ENCODE data around the gene TMPRSS3. TPM values are rescaled to one million over a fixed set of nuclear protein-coding genes. Genes with fewer than 3 reads are reported as not detected.

Gene TMPRSS3
- total RNA-seq, 1 experiment from 2014 or later: not detected

DNA sequence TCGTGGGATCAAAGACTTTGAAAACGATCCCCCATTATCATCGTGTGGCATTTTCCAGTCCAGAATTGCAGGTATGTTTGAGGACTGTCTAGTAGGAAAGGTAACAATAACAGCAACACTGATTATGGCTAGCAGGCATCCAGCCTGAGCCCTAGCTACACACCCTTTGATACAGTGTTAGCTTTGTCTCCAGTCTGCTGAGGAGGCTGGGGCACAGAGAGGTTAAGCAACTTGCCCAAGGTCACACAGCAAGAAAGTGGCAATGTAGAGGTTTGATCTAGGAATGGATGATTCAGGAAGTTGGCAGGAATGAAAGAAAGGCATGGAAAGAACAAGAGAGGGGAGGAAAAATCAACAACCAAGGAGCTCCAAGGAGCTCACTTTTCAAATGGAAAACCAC is 39.0 kb upstream of the TMPRSS3 start:
- Histone ChIP-seq H3K4me1 (ENCODE audit: insufficient read depth, low read length, poor library complexity, severe bottlenecking) (no peaks in the 10 kb centered on the region), H3K9me3 (ENCODE audit: low read depth, low read length, poor library complexity, severe bottlenecking) (peaks cover 12% of the 10 kb centered on the region), H3K36me3 (ENCODE audit: insufficient read depth, low read length, poor library complexity, severe bottlenecking) (no peaks in the 10 kb centered on the region), H3K27ac (ENCODE audit: low read depth, low read length, poor library complexity, severe bottlenecking) (no peak overlapping the region), H3K27me3 (replicated peaks; ENCODE audit: insufficient read depth, low read depth, low read length, poor library complexity) (peaks cover 43% of the 10 kb centered on the region), H3K4me3 (ENCODE audit: low read depth, low read length, poor library complexity, severe bottlenecking) (no peak overlapping the region)
- intact Hi-C loops (cut with micrococcal nuclease; ENCODE audit: unreplicated experiment): no loop called here
- POLR2A ChIA-PET (ENCODE audit: low non-redundant PET): no interaction called here
- no peak for DNase-seq (ENCODE audit: low spot score)
- BruUV-seq (replicated peaks): no TSS peak
- CTCF ChIA-PET: no interaction called here
- TF ChIP-seq, protein P1, sequence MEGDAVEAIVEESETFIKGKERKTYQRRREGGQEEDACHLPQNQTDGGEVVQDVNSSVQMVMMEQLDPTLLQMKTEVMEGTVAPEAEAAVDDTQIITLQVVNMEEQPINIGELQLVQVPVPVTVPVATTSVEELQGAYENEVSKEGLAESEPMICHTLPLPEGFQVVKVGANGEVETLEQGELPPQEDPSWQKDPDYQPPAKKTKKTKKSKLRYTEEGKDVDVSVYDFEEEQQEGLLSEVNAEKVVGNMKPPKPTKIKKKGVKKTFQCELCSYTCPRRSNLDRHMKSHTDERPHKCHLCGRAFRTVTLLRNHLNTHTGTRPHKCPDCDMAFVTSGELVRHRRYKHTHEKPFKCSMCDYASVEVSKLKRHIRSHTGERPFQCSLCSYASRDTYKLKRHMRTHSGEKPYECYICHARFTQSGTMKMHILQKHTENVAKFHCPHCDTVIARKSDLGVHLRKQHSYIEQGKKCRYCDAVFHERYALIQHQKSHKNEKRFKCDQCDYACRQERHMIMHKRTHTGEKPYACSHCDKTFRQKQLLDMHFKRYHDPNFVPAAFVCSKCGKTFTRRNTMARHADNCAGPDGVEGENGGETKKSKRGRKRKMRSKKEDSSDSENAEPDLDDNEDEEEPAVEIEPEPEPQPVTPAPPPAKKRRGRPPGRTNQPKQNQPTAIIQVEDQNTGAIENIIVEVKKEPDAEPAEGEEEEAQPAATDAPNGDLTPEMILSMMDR (conservative IDR thresholded peaks at IDR 0.05; ENCODE audit: low read depth, low read length): no peak
- no peak for TF ChIP-seq EZH2 (IDR thresholded peaks at IDR 0.05; ENCODE audit: borderline replicate concordance, low read depth, low read length, poor library complexity, severe bottlenecking)

DNA sequence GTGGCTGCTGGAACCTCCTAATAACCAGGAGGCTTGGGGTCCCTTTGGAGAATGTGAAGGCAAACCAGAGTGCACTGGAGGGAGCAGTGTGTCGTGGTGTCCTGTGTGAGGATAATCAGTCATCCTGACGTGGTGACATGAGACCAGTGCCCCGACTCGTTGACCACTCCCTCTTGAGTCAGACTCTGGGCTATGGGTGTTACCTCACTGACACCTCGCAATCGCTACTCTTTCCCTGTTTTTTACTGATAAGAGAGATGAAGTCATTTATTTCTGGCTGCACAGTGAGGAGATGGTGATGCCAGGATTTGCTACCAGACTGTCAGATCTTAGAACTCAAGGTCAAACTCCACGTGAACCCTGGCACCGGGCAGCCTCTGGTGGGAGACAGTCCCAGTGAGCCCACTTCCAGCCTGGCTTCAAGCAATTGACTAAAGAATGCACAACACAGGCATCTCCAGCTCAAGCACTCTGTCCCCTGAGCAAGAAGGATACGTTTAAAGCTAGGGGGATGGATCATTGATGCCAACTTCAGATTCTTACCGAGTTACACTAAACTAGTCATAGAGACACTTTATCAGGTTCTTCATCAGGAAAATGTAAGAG is 38.2 kb upstream of the TMPRSS3 start:
- no peak for DNase-seq (ENCODE audit: low spot score)
- Histone ChIP-seq H3K4me1 (ENCODE audit: insufficient read depth, low read length, poor library complexity, severe bottlenecking) (no peaks in the 10 kb centered on the region), H3K36me3 (ENCODE audit: insufficient read depth, low read length, poor library complexity, severe bottlenecking) (no peaks in the 10 kb centered on the region), H3K27ac (ENCODE audit: low read depth, low read length, poor library complexity, severe bottlenecking) (no peak overlapping the region), H3K9me3 (ENCODE audit: low read depth, low read length, poor library complexity, severe bottlenecking) (peaks cover 12% of the 10 kb centered on the region), H3K27me3 (replicated peaks; ENCODE audit: insufficient read depth, low read depth, low read length, poor library complexity) (peaks cover 51% of the 10 kb centered on the region), H3K4me3 (ENCODE audit: low read depth, low read length, poor library complexity, severe bottlenecking) (no peak overlapping the region)
- CTCF ChIA-PET: no interaction called here
- TF ChIP-seq EZH2 (IDR thresholded peaks at IDR 0.05; ENCODE audit: borderline replicate concordance, low read depth, low read length, poor library complexity, severe bottlenecking): no peak
- TF ChIP-seq, protein P1 (conservative IDR thresholded peaks at IDR 0.05; ENCODE audit: low read depth, low read length): no peak
- no TSS peak for BruUV-seq (replicated peaks)
- POLR2A ChIA-PET (ENCODE audit: low non-redundant PET): no interaction called here
- intact Hi-C loops (cut with micrococcal nuclease; ENCODE audit: unreplicated experiment): no loop called here

DNA sequence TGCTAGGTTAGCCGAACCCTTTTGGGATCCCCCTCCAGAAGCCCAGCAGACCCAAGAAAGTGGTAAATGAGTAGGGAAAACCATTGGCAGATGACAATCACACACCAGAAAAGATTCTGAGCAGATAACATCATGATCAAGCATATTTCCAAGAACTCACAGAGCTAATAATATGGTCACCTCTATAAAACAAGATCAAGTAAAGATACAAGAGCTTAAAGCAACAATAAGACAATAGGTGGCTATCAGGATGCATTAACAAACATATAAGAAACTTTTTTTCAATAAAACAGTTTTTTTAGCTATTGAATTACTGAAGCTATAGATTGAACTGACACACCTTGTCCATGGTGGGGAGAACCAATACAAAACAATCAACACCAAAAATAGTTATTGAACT is 36.8 kb upstream of the TMPRSS3 start:
- Histone ChIP-seq H3K4me3 (ENCODE audit: low read depth, low read length, poor library complexity, severe bottlenecking) (no peak overlapping the region), H3K27ac (ENCODE audit: low read depth, low read length, poor library complexity, severe bottlenecking) (no peak overlapping the region), H3K36me3 (ENCODE audit: insufficient read depth, low read length, poor library complexity, severe bottlenecking) (no peaks in the 10 kb centered on the region), H3K9me3 (ENCODE audit: low read depth, low read length, poor library complexity, severe bottlenecking) (peaks cover 12% of the 10 kb centered on the region), H3K27me3 (replicated peaks; ENCODE audit: insufficient read depth, low read depth, low read length, poor library complexity) (peaks cover 64% of the 10 kb centered on the region), H3K4me1 (ENCODE audit: insufficient read depth, low read length, poor library complexity, severe bottlenecking) (no peaks in the 10 kb centered on the region)
- no peak for DNase-seq (ENCODE audit: low spot score)
- CTCF ChIA-PET: no interaction called here
- TF ChIP-seq, protein P1 (conservative IDR thresholded peaks at IDR 0.05; ENCODE audit: low read depth, low read length): no peak
- TF ChIP-seq EZH2 (IDR thresholded peaks at IDR 0.05; ENCODE audit: borderline replicate concordance, low read depth, low read length, poor library complexity, severe bottlenecking): no peak
- BruUV-seq (replicated peaks): no TSS peak
- intact Hi-C loops (cut with micrococcal nuclease; ENCODE audit: unreplicated experiment): no loop called here
- POLR2A ChIA-PET (ENCODE audit: low non-redundant PET): no interaction called here
